ENCODE data around the gene EXOC4. TPM values are rescaled to one million over a fixed set of nuclear protein-coding genes. Genes with fewer than 3 reads are reported as not detected.

The EXOC4 gene
- total RNA-seq (2022; extraction: Qiagen RNA extraction; ENCODE audit: low read depth): 21.0 to 23.3 TPM (median 23.0 TPM) in 5 replicates

DNA sequence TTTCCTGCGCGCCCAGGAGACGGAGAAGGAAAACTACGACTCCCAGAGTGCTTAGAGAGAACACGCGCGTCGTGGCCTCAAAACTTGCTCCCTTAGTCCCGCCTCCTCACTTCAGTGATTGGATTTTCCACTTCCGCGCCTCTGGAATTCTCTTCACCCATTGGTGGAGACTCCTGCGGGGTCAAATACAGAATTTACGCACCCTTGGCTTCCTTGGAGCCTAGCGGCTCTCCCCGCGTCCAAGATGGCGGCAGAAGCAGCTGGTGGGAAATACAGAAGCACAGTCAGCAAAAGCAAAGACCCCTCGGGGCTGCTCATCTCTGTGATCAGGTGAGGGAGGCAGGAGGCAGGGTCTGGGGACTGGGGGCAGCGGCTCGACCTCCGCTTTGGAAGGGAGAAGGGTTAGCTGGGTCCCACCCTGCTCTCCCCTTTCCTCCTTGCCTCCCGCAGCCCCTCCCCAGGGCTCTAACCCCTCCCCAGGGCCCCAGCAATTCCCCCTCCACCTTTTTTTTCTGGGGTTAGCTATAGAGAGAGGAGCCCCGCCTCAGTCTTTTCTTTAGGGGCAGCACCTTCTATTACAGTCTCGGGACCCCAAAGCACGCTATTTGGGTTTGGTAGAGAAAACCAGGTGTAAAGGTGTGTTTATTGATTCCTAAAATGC is at the start of gene EXOC4:
Gene EXOC4, plus strand, starts transcription at position 221 of the 661 bp plus-strand sequence.

Other genes with a start within 250 kb of the EXOC4 start
- 83.3 to 88.3 TPM (median 86.4 TPM) in 5 replicates for gene CHCHD3, start 171.0 kb upstream of the EXOC4 start, total RNA-seq (2022; extraction: Qiagen RNA extraction; ENCODE audit: low read depth)

Measured in A549 treated with DMSO at 1 μM for 4 hours (cell line).